Left kidney (tissue), 8 donors: ENCODE results near the gene STAM. TPM values are rescaled to one million over a fixed set of nuclear protein-coding genes. Genes with fewer than 3 reads are reported as not detected.
"Not testable (repeated sequence)": the region's sequence is repeated elsewhere in the genome, so short reads cannot be mapped to it uniquely, and the experiment has no call there.

Experiments used
- DNase-seq: peaks from one replicate; pipeline ENCODE4 v3.0.0-alpha.2; 2013
- long read RNA-seq, 8 donors: transcript quantifications; one replicate each; lab custom pipeline, GENCODE V29; 2026
- polyA plus RNA-seq: library from polyadenylated mRNA; unstranded; fragments of 120-200 nt; gene quantifications from one replicate; pipeline ENCODE4 v1.2.1, GENCODE V29; 2013; ENCODE audit not compliant: insufficient read length

The STAM gene
- polyA plus RNA-seq, result 36.8 TPM
- long read RNA-seq, donor 1, partial matches to known transcripts, result 5 of 7 reads
- long read RNA-seq, donor 1, other reads (novel, unspliced or antisense), result 0 of 7 reads
- long read RNA-seq, donor 2, partial matches to known transcripts, result 0 of 2 reads
- long read RNA-seq, donor 2, other reads (novel, unspliced or antisense), result 0 of 2 reads
- long read RNA-seq, donor 3, partial matches to known transcripts, result 5 of 7 reads
- long read RNA-seq, donor 3, other reads (novel, unspliced or antisense), result 0 of 7 reads
- long read RNA-seq, donor 4, partial matches to known transcripts, result 6 of 6 reads
- long read RNA-seq, donor 4, other reads (novel, unspliced or antisense), result 0 of 6 reads
- long read RNA-seq, donor 5, transcript STAM-202 (14 exons, 2,972 nt), result major isoform, 9 of 21 reads
- long read RNA-seq, donor 5, partial matches to known transcripts, result 12 of 21 reads
- long read RNA-seq, donor 5, other reads (novel, unspliced or antisense), result 0 of 21 reads
- long read RNA-seq, donor 6, partial matches to known transcripts, result 7 of 9 reads
- long read RNA-seq, donor 6, other reads (novel, unspliced or antisense), result 0 of 9 reads
- long read RNA-seq, donor 7, partial matches to known transcripts, result 0 of 2 reads
- long read RNA-seq, donor 7, other reads (novel, unspliced or antisense), result 0 of 2 reads
- long read RNA-seq, donor 8, partial matches to known transcripts, result 0 of 2 reads
- long read RNA-seq, donor 8, other reads (novel, unspliced or antisense), result 0 of 2 reads

DNA sequence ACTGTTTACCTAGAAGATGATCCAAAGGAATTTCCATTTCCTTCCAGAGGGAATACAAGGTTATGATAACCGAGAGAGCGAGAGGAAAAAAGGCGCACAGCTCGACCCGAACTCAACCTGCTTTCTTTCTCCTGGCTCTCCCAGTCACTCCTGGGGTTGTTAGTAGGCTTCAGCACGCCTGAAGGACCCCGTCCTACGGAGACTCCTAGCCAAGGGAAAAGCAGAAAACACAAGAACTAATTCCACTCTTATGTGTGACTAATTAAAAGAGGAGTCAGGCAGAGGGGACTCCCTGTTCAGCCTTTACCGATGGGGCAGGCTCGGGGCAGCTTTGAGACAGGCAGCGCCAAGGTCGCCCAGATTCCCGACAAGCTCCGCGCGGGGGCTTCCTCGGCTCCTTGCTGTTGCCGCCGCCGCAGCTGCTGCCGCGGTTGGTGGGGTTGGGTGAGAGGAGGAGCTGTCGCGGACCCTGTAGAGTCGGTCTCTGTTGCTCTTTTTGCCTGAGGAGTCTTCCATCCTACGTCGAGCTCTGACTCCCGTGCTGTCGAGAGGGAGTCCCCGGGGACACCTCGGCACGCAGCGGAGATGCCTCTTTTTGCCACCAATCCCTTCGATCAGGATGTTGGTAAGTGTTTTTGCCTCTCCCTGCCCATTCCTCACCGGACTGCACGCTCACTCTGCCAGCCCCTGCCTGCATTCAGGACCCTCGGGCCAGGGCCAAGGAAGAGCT lies at the start of gene STAM:
Gene STAM, plus strand, starts transcription at position 397 of the 730 bp plus-strand sequence. Its CDS starts 189 bp downstream, at position 586.
- DNase-seq, result peak; percentile 96

DNA sequence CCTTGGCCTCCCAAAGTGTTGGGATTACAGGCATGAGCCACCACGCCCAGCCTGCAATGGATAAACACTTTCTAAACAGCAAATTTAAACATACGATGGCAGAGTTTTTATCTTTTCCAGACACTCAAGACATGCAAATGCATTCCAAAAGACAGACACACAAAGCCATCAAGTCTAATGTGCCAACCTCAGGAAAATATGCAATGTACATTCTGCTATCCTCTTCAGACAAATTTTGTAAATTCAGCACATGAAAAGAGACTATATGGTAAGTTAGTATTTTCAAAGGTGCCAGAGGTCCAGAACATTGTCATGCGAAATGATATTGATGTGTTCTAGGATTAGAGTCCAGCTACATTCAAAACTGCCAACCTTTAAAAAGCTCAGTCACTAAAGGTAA lies 46.6 kb upstream of the STAM start:
- DNase-seq, result no peak

DNA sequence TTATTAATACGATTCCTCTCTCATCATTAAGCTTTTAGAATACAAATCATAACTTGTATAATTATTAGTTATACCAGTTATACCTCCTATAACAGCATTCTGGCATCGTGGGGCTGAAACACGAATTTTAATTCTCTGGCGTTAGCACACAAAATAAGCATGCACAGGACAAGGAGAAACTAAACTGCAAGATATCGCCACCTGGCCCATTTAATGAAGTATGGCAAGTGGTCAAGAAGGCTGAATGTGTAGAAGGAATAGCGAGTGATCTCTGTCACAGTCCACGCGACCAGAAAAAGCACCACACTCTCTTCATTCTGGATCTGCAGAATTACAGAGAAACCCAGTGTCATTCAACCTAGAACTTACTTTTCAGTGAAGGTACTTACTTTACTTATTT lies 44.9 kb upstream of the STAM start:
- no peak for DNase-seq

DNA sequence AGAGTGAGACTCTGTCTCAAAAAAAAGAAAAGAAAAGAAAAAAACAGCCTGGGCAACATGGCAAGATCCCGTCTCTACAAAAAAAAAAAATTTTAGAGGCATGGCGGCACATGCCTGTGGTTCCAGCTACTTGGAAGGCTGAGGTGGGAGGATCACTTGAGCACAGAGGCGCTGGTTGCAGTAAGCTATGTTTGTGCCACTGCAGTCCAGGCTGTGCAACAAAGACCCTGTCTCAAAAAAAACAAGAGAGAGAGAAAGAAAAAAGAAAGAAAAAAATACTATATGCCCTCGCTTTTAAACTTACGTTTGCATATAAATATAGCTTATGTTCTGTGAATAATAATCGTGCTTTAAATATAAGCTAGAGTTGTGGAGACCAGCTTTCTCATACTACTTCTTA lies 38.0 kb upstream of the STAM start:
- no peak for DNase-seq

DNA sequence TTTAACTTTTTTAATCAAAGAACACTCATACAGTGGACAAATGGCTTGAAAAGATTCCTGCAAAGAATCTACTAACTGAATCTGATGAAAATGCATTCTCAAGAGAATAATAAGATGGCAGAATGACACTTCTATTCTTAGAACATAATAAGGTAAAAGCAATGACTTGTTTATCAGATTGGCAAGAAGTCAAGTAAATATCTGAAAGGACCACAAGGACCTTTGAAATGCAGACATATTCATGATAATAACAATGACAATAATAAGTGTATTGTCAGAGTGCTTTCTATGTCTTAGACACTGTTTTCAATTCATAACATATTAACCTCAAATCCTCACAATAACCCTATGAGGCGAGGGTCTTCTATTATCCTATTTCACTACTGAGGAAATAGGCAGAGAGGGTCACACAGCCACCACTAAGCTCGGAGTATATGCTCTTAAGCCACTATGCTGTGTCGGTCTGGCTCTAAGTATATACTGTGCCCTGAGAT lies 37.4 kb upstream of the STAM start:
- DNase-seq, result no peak

DNA sequence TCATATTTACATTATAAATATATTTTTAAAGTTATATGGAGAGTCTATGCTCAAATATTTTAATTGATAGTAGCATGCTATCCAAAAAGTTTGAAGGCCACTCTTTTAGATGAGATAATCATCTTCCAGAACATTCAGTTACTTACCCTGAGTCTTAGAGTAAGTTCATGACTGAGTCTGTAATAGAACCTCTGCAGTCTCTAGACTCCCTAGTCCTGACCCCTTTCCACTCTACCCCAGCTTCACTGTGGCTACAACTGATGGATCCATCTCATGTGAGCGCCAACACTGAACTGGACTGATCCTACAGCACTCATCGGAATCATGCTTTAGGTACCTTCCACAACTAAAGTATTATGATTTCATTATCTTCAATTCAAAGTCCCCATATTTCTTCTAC lies 36.9 kb upstream of the STAM start:
- DNase-seq, result no peak

DNA sequence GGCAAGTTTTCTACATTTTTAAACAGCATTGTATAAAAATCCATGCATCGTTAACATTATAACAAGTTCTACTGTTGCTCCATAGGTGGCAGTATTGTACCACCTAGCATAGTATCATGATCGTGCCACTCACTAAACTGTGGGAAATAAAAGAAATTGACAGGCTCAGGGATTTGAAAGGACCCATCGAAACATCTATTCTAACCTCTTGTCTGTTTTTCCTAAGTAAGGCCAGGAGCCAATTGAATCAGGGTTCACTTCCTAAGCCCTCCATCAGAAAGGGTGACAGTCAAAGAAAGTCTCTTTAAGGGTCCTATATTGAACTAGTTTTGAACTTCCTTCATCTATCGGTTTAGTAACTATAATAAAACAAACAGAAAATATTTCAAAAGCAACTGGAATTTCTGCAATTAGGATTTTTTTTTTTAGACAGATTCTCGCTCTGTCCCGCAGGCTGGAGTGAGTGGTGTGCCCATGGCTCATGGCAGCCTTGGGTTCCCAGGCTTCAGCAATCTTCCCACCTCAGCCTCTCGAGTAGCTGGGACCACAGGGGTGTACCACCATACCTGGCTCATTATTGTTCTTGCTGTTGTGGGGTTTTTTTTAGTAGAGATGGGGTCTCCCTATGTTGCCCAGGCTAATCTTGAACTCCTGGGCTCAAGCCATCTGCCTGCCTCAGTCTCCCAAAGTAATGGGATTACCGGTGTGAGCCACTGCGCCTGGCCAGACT lies 36.2 kb upstream of the STAM start:
- peak; percentile 52 for DNase-seq

DNA sequence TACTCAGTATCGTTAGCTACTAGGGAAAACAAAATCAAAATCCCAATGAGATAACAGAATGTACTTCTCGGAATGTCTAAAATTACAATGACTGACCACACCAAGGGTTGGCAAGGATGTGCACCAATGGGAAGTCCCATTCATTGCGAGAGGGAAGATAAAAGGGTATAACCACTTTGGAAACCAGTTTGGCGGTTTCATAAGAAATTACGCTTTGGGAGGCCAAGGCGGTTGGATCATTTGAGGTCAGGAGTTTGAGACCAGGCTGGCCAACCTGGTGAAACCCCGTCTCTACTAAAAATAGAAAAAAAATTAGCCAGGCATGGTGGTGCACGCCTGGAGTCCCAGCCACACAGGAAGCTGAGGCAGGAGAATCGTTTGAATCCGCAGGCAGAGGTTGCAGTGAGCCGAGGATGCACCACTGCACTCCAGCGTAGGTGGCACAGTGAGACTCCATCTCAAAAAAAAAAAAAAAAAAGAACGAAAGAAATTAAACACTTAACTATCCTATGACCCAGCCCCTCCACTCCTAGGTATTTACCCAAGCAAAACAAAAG lies 34.4 kb upstream of the STAM start:
- DNase-seq, result no peak

DNA sequence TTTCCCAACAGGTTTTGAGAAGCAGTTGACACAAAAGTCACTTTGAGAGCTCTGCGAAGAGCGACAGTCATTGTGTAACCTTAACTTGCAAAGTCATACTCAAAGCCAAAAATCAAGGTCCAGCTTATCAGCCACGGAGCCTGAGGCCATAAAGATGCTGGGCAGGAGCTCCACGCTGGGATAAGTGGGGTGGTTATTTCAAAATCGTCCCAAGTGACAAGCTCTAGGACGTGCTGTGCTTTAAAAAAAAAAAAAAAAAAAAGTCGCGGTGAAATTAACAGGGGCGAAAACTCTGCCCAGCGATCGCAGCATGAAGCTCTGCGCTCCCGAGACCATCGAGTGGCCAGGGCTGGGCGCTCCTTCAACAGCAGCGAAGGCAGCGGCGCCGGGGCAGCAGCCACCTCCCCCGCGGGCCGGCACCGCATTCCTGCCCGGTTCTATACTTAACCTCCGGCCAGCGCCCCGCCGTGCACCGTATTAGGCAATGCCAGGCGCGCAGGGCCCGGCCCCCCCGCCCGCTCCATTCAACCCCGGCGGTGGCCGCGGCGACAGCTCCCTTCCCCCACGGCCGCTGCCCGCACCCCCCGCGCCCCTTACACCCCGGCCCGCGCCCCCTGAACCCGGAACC lies 27.4 kb upstream of the STAM start:
- DNase-seq, result peak; percentile 57

DNA sequence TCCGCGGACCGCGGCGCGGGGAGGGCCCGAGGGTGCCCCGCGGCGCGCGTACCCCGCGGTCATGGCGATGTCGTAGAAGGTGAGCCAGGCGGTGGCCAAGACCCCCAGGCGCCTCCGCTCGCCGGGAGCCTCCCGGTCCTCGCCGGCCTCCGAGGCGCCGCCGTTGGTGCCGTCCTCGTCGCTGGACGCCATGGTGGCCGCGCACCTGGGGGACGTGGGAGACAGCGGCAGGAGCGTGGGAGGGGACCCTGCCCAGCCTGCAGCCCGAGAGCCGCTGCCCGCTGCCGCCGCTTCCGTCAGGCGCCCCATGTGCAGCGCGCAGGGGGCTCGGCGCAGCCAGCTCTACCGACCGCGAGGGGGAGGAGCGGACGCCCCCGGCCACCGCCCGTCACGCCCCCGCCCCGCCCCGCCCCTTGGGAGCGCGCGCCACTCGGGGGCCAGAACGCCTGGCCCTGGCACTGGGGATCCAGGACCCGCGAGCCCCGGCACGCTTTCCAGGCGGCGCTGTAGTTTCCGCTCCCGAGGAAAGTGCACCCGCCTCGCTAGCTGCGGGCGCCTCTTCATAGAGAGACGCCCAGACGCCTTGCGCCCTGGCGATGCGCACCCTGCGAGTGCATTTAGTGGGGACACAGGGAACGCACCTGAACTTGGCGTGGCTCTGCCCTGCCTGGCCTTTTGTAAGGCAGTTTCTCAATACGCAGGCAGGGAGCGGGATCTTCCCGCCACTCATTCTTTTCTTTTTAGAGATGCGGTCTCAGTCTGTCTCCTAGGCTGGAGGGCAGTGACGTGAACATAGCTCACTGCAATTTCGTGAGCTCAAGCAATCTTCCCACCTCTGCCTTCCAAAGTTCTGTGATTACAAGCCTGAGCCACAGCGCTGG lies 26.7 kb upstream of the STAM start, which contains the start of gene HACD1:
Gene HACD1, minus strand, starts transcription at position 344 of the 881 bp plus-strand sequence. Its CDS starts 35 bp downstream, at position 309.
- peak; percentile 66 for DNase-seq

DNA sequence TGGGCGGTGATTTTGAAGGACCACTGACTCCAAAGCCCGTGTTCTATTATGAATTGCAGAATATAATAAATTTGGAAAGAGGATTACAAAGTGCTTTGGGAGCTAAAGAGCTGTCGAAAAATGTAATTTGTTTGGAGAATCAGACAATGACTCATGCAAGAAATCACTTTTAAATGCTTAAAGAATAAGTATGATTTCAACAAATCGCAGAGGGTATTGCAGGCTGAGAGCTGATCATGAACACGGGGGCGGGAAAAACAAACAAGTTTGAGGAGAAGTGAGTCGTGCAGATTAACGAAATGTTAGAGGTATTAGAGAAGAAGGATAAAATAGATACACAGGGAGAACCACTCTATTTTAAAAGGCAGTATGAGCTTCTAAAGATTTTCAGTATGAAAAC lies 21.9 kb upstream of the STAM start:
- no peak for DNase-seq

DNA sequence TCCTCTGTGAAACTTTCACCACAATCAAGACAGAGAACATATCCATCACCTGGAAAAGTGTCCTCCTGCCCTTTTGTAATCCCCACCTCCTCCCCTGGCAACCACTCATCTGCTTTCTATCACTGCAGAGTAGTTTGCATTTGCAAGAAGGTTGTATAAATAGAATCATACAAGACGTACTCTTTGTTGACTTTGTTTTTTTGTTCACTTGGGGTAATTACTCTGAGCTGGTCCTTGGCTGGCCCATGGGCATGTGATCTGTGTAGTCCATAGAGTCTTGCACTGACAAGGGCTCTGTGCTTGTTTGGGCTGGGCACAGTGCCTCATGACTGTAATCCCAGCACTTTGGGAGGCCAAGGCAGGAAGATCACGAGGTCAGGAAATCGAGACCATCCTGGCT lies 19.0 kb upstream of the STAM start:
- no peak for DNase-seq

DNA sequence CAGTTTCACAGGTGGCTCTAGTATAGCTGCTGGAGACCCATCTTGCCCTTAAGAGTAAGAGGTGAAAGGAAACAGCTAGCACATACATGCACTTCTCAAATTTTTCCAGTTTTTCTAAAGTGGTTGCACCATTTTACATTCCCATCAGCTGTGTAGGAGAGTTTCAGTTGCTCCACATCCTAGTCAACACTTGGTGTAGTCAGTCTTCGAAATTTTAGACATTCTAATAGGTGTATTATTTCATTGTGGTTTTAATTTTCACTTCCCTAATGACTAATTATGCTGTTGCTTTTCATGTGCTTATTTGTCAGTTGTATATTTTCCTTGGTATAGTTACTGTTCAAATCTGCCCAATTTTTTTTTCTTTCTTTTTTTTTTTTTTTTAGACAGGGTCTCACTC lies 17.3 kb upstream of the STAM start:
- DNase-seq, result no peak

DNA sequence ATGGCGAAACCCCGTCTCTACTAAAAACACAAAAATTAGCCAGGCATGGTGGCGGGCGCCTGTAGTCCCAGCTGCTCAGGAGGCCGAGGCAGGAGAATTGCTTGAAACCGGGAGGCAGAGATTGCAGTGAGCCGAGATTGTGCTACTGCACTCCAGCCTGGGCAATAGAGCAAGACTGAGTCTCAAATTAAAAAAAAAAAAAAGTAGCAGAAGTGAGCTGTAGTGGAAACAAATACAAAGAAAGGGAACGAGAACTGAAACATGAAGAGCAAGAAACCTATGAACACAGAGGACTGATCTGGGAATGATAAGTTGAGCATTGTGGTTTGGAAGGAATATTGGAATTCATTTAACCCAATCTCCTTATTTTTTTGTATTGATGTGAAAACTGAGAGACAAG lies 11.4 kb upstream of the STAM start:
- DNase-seq, result not testable (repeated sequence)

DNA sequence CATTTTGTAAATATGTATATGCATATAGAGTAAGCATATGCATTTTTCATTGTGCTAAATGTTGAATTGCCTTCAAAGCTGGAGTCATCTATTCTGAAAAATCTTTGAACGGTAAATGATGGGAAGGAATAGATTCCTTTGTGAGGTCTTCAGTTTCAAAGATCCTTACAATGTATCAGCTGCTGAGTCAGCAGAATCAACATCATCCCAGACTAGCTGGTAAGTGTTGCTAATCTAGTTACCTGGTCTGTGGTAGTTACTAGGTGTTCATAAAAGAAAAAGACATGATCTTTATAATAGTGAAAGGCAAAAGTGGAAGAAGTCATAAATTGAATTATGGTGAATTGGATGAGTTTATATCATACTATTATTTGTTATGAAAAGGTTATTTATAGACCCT lies 10.6 kb upstream of the STAM start:
- no peak for DNase-seq

DNA sequence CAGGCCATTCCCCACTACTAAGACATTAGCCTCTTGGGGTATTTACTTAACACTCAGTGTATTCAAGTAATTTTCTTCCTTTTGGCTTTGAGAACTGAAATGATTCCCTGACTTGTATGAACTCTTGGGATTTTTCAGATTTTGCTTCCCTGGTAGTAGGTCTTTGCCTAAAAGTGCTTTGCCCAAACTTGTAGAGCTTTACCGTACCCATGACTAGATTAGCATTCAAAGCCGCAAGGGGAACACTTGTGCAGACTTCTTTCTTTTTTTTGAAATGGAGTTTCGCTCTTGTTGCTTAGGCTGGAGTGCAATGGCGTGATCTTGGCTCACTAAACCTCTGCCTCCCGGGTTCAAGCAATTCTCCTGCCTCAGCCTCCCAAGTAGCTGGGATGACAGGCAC lies 6.1 kb upstream of the STAM start:
- DNase-seq, result no peak

DNA sequence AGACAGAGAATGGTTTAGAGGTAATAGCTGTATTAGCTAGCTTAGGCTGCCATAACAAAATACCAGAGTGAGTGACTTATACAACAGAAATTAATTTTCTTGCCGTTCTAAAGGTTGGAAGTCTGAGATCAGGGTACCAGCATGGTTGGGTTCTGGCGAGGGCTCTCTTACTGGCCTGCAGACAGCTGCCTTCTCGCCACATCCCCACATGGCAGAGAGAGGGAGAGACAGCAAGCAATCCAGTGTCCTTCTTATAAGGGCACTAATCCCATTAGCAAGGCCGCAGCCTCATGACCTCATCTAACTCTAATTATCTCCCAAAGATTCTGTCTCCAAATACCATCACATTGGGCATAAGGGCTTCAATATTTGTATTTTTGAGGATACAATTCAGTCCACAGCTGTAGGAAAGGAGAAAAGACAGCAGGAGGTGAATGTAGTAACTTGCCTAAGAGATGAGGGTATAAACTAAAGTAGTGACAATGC lies 3.6 kb upstream of the STAM start:
- DNase-seq, result no peak

DNA sequence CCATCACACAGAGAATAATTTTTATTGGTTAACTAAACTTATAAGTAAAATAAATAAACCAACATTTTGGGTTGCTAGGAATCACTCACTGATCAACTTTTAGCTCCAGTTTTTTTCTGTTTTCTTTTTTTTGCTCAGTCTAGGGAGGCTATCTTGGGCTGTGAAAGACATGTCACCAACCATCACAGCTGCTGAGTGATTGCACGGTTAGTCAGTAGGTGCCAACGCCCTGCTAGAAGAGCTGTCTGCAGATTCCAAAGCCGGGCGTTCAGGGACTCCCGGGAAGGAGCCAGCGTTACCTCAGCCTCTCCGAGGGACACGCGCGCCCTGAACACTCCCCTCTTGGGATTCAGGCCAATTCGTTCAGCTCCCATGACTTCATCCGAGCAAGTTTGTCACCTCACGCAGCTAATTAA lies 604 bp upstream of the STAM start:
- peak; percentile 17 for DNase-seq

DNA sequence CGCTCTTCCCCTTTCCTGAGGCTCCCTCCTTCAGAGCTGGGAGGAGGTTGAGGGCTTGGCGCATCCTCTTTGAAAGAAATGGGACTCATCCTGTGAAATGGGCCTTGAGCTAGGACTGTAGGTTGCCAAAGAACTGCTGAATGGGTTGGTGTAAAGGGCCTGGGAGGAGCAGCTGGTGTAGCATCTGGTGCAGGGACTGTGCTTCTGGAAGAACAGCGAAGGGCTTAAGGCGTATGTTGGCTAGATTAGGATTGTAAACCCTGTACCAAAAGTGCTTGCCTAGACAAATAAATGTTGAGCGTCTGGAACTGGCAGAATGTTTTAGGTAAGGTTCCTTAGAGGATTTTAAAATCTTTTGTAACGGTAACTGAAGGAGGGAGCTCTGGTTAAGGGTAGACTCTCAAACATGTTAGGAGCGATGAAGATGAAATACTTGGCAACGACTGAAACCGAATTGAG lies 563 bp downstream of the STAM start:
- DNase-seq, result no peak
